Upper lobe of left lung (tissue), 6 donors: ENCODE data around the gene LAYN. TPM values are rescaled to one million over a fixed set of nuclear protein-coding genes. Genes with fewer than 3 reads are reported as not detected.
A peak's percentile ranks its signal among the peaks of the same experiment; 100 is the strongest.

Source experiments
- ATAC-seq, 2 donors: fragments of 200-7000 bp; cut with Tn5 transposase; one replicate each; pipeline ENCODE4 v1.9.1; 2022; ENCODE audit warnings: mild to moderate bottlenecking in 2 of 2, moderate library complexity in 2 of 2; ENCODE audit not compliant: low FRiP score in 2 of 2
- DNase-seq, 2 donors: peaks; one replicate each; pipeline ENCODE4 v3.0.0-alpha.2; 2019 to 2020
- H3K27ac ChIP-seq, 4 donors: fragments of 200-600 bp; sonication (generic); one replicate each; pipeline ENCODE4 v1.5.1; 2016 to 2019
- H3K27me3 ChIP-seq, 4 donors: fragments of 200-600 bp; sonication (generic); one replicate each; pipeline ENCODE4 v1.5.1; 2017 to 2019
- H3K36me3 ChIP-seq, 4 donors: fragments of 200-600 bp; sonication (generic); one replicate each; pipeline ENCODE4 v1.5.1; 2016 to 2019
- H3K4me1 ChIP-seq, 4 donors: fragments of 200-600 bp; sonication (generic); one replicate each; pipeline ENCODE4 v1.5.1; 2018 to 2019
- H3K4me3 ChIP-seq, 4 donors: fragments of 200-600 bp; sonication (generic); one replicate each; pipeline ENCODE4 v1.5.1; 2017 to 2019; ENCODE audit warnings: mild to moderate bottlenecking in 2 of 4, moderate library complexity in 1 of 4
- H3K9me3 ChIP-seq, 4 donors: fragments of 200-600 bp; sonication (generic); one replicate each; pipeline ENCODE4 v1.5.1; 2018 to 2019
- EP300 ChIP-seq, 4 donors: sonication (generic); formaldehyde crosslinking; IDR thresholded peaks; one replicate each; pipeline ENCODE4 v1.5.1; 2017; ENCODE audit warnings: antibody characterized with exemption in 4 of 4, control low read depth in 2 of 4
- POLR2A ChIP-seq, 4 donors: fragments of 450-650 bp; IDR thresholded peaks; one replicate each; pipeline ENCODE4 v1.5.1; 2016 to 2017; ENCODE audit warnings: antibody characterized with exemption in 4 of 4, mild to moderate bottlenecking in 2 of 4
- POLR2AphosphoS5 ChIP-seq, 2 donors: sonication (generic); formaldehyde crosslinking; IDR thresholded peaks; one replicate each; pipeline ENCODE4 v1.5.1; 2017; ENCODE audit warnings: antibody characterized with exemption in 2 of 2
- WGBS, 2 donors: methylation state at CpG; one replicate each; pipeline ENCODE4 v1.1.5; 2017 to 2018; 5-methylcytosine and 5-hydroxymethylcytosine counted together
- total RNA-seq, 6 donors: library from RNA; depleted of rRNA in 4 of 6; stranded (reverse); fragments of >200 nt in 4 of 6; gene quantifications; one replicate each; pipeline versions ENCODE4 v1.1.0 to v1.2.1, GENCODE V29; 2016 to 2021
- TF ChIP-seq, protein P1 (sequence below), 6 experiments: fragments of 450-650 bp in 4 of 6; fragments of 200-600 bp in 2 of 6; sonication (generic) in 2 of 6; IDR thresholded peaks; one replicate each; pipeline ENCODE4 v1.5.1; 2016 to 2019; ENCODE audit warnings: antibody characterized with exemption in 6 of 6
- donor health status: DM: no; HTN: no; CAD: no; lungs with moderate emphysema.
- donor health status: DM: no; HTN: yes; CAD: no; lungs with severe emphysema.

LAYN gene
- total RNA-seq, 6 donors from 2014 or later, result 3.1 to 46.6 (median 13.9) TPM

GRCh38 chr11:111602865-111603610 is 62.5 kb downstream of the LAYN start:
- TF ChIP-seq EP300 (IDR thresholded peaks at IDR 0.05) (no peak), POLR2A (IDR thresholded peaks at IDR 0.05) (no peak), POLR2AphosphoS5 (IDR thresholded peaks at IDR 0.05) (no peak)
- TF ChIP-seq, protein P1, sequence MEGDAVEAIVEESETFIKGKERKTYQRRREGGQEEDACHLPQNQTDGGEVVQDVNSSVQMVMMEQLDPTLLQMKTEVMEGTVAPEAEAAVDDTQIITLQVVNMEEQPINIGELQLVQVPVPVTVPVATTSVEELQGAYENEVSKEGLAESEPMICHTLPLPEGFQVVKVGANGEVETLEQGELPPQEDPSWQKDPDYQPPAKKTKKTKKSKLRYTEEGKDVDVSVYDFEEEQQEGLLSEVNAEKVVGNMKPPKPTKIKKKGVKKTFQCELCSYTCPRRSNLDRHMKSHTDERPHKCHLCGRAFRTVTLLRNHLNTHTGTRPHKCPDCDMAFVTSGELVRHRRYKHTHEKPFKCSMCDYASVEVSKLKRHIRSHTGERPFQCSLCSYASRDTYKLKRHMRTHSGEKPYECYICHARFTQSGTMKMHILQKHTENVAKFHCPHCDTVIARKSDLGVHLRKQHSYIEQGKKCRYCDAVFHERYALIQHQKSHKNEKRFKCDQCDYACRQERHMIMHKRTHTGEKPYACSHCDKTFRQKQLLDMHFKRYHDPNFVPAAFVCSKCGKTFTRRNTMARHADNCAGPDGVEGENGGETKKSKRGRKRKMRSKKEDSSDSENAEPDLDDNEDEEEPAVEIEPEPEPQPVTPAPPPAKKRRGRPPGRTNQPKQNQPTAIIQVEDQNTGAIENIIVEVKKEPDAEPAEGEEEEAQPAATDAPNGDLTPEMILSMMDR (IDR thresholded peaks at IDR 0.05), result no peak
- Histone ChIP-seq H3K27ac (peak overlapping the region; percentile 94 to 100 (median 98)), H3K4me1 (peaks cover 16 to 51% (median 41%) of the 10 kb centered on the region in 4 donors), H3K4me3 (peak overlapping the region; percentile 83 to 91 (median 88)), H3K9me3 (no peaks in the 10 kb centered on the region), H3K27me3 (no peaks in the 10 kb centered on the region), H3K36me3 (no peaks in the 10 kb centered on the region)
- 1 to 2% methylated on average over 6 to 17 of the region's 44 CpGs for WGBS, 2 donors
- peak; percentile 38 to 90 for DNase-seq
- ATAC-seq, result peak; percentile 27 to 63

DNA sequence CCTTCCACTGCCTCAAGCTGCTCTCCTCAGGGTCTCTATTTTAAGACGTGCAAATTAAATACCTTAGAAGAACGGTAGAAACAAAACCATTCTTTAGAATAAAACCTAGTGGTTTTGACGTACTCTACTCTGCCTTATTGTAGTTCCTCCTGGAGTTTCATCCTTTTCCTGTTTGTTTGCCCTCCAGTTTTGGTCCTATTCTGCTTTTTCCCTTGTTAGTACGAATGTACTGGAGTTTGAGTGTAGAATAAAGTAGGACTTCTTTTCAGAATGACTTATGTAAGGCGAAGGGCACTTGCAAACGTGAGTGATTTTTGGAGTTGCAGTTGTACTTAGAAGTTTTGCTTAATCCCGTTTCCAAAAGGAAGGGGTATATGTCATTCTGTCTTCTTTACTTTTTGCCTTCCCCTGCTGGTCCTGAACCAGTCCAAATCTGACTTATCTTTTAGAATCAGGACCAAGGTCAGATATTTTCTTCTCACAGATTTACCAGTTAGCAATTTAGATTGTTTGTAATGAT is 63.2 kb downstream of the LAYN start:
- Histone ChIP-seq H3K36me3 (no peaks in the 10 kb centered on the region), H3K27ac (peak overlapping the region; percentile 94 to 100 (median 98)), H3K9me3 (no peaks in the 10 kb centered on the region), H3K4me3 (peak overlapping the region; percentile 83 to 91 (median 88)), H3K27me3 (no peaks in the 10 kb centered on the region), H3K4me1 (peaks cover 17 to 51% (median 42%) of the 10 kb centered on the region in 4 donors)
- TF ChIP-seq, protein P1 (IDR thresholded peaks at IDR 0.05), result no peak
- TF ChIP-seq POLR2AphosphoS5 (IDR thresholded peaks at IDR 0.05) (no peak), POLR2A (IDR thresholded peaks at IDR 0.05) (no peak), EP300 (IDR thresholded peaks at IDR 0.05) (no peak)
- ATAC-seq (no peak), DNase-seq (no peak)
- WGBS, 2 donors, result 4 to 7% methylated on average over 7 of the region's 7 CpGs

GRCh38 chr11:111604392-111605009 is 64.0 kb downstream of the LAYN start:
- Histone ChIP-seq H3K27ac (peak overlapping the region in 2 of 4 donors; percentile 94 to 98), H3K27me3 (no peaks in the 10 kb centered on the region), H3K9me3 (no peaks in the 10 kb centered on the region), H3K4me1 (peaks cover 17 to 51% (median 42%) of the 10 kb centered on the region in 4 donors), H3K4me3 (peak overlapping the region in 3 of 4 donors; percentile 83 to 90 (median 87)), H3K36me3 (no peaks in the 10 kb centered on the region)
- ATAC-seq, result no peak
- WGBS, 2 donors, result 27 to 33% methylated on average over 9 of the region's 9 CpGs
- no peak for TF ChIP-seq EP300 (IDR thresholded peaks at IDR 0.05)
- TF ChIP-seq, protein P1 (IDR thresholded peaks at IDR 0.05), result peak; percentile 26 to 66 (median 53)
- no peak for DNase-seq

GRCh38 chr11:111605681-111606080 is 65.2 kb downstream of the LAYN start:
- ATAC-seq (no peak), DNase-seq (no peak)
- Histone ChIP-seq H3K27me3 (no peaks in the 10 kb centered on the region), H3K36me3 (no peaks in the 10 kb centered on the region), H3K4me1 (peaks cover 17 to 51% (median 42%) of the 10 kb centered on the region in 4 donors), H3K9me3 (no peaks in the 10 kb centered on the region), H3K27ac (no peak overlapping the region), H3K4me3 (no peak overlapping the region)
- 28 to 35% methylated on average over 4 of the region's 4 CpGs for WGBS, 2 donors
- no peak for TF ChIP-seq POLR2A (IDR thresholded peaks at IDR 0.05)
- TF ChIP-seq EP300 (IDR thresholded peaks at IDR 0.05), result no peak
- TF ChIP-seq POLR2AphosphoS5 (IDR thresholded peaks at IDR 0.05), result no peak
- TF ChIP-seq, protein P1 (IDR thresholded peaks at IDR 0.05), result no peak
